HG02884 (cell line): Measurements from ENCODE around the gene ISG15.

ENCODE experiments used
- ATAC-seq: cut with Tn5 transposase; IDR thresholded peaks from one replicate; pipeline ENCODE4 v1.9.1; 2021; ENCODE audit warnings: mild to moderate bottlenecking, moderate library complexity; ENCODE audit not compliant: unreplicated experiment

Gene ISG15

DNA sequence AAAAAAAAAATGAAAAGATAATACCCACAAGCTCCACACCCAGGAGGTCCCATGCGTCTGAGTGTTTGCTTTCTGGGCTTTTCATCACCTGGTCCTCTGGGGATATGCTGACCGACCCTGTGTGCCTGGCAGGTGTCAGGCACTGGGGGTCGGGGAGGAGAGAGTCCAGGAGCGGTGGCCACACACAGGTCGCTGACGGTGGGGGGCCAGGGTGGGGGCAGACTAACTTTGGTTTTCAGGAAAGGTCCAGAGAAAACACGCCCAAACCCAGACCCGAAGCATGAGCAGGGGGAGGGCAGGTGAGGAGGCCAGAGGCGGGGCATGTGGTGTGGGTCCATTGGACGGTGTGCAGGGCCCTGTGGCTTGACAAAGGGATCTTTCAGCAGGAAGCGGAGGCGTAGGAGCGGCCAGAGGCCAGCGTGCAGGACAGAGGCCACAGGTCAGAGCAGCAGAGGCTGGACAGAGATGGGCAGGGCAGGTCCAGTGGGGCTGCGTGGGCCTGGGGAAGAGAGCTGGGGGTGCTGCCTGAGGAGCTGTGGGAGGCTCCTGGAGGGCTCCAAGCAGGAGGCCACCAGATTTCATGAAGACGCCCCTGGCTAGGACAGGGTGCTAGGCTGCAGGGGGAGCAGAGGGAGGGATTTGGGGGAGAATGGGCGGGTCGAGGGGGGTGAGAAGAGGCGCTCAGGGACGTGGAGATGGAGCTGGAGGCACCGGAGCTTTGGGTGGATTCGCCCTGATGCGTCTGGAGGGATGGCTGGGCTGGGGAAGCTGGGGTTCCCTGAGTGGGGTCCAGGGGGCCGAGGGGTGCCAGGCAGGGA lies 45.0 kb downstream of the ISG15 start:
- no peak for ATAC-seq

GRCh38 chr1:1058921-1059493 lies 45.7 kb downstream of the ISG15 start:
- no peak for ATAC-seq

DNA sequence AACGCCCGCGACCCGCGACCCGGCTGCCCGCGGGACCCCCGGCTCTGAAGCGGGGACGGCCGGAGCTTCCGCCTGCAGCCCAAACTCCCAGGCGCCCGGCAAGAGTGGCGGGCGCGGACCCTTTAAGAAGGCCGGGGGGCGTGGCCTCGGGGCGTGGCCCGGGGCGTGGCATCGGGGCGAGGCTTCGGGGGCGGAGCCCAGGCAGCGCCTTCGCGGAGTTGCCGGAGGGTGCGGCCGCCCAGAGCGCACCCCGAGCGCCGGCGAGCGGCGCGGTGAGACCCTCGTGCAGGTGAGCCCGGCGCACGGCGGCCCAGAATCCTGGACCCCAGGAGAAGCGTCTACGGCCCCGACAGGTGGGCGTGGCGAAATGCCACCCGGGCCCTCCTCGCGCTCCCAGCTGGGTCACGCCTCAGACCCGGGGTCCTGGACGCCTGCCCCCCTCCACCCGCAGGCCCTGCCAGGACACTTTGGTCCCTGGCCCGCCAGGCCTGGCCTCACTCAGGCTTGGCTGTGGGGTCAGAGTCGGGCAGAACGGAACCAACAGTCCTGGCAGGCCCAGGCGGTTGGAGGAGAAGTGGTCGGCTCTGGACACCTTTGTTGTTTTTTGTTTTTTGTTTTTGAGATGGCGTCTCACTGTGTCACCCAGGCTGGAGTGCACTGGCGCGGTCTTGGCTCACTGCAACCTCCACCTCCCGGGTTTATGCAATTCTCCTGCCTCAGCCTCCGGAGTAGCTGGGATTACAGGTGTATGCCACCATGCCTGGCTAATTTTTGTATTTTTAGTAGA lies 46.4 kb downstream of the ISG15 start:
- ATAC-seq: no peak

GRCh38 chr1:1060281-1061000 lies 47.1 kb downstream of the ISG15 start:
- ATAC-seq: no peak

DNA sequence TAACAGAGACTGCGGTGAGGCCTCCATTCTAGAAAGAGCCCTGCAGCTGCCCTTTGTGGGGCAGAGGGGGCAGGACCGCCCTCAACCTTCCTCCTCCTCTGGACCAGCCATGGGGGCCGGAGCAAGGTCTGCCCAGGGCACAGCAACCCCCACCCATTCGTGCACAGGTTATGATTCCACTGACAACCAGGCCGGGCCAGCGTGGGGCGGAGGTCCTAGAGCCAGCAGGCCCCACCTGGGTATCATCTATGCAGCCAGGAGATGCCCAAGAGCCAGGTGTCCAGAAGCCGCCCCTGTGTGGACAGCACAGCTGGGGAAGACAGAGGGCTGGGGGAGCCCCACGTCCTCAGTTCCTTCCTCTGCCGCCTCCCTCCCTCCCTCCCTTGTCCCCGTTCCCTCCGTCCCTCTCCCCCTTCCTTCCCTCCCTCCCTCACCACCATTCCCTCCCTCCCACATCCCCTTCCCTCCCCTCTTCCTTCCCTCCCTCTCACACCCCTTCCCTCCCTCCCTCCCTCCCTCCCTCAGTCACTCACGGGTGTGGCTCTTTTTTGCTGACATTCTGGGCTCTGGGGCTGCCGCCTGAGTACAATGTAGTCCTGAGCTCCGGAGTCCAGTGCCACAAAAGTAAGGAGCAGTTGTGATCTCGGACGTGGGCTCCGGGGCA lies 48.5 kb downstream of the ISG15 start:
- no peak for ATAC-seq

DNA sequence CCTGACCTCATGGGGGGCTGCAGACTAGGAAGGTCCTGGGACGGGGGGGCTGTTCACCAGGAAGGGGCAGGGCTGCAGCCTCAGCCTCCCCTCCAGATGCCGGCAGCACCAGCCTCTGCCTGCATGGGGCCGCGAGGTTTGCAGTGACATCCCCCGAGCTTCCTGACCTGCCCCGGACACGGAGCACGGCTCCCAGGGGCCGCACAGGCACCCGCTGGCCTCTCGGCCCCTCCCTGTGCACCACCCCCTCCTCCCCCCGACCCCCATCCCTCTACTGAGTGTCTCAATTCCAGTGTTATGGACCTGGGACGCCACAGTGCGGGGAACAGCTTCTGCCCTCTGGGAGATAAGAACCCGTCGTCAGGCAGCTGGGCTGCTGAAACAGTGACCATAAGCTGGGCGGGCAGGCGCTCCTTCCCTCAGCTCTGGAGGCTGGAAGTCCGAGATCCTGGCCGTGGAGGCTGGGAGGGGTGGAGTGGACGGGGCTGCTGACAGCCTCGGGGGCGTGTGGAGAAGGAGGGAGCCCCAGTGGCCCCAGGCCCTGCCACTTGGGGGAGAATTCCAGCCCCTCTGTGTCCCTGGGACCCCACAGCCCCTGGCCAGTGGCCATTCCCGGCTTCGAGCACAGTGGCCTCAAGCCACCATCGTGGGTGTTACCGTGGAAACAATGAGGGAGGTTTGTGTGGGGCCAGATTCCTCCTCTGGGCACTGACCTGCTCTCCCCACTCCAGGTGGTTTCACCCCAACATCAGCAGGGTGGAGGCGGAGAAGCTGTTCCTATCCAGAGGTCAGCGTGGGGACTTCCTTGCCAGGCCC lies 49.3 kb downstream of the ISG15 start:
- no peak for ATAC-seq

GRCh38 chr1:1063261-1063944 lies 50.1 kb downstream of the ISG15 start:
- no peak for ATAC-seq
